Measurements from ENCODE around the gene GBGT1. TPM values are rescaled to one million over a fixed set of nuclear protein-coding genes. Genes with fewer than 3 reads are reported as not detected.

GBGT1 gene
- total RNA-seq, 8 experiments from 2014 or later, result 0.14 to 2.4 (median 0.75) TPM

DNA sequence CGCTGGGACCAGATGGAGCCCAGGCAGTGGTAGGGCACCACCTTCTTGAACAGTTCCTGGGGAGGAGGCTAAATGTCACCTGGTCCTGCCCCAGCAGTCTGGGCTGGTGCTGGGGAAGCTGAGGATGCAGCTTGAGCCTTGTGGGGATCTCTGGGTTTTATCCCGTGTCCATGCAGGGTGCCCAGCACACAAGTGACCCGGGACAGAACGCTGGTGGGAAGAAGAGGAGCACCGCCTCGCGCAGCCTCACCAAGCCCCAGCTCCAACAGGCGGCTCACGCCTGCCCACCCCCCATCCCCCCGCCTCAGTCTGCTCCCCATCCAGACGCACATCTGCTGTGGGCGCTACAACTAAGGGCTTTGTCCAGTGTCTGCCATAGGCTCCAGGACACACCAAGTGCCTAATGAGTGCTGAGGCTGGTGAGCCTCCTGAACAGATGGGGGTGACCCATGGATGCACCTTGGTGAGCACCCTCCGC is 56.4 kb downstream of the GBGT1 start:
- no peak for ATAC-seq (replicated peaks in 6 of 8)
- Histone ChIP-seq H3K4me1 (replicated peaks in 1 of 2) (no peaks in the 10 kb centered on the region), H3K27ac (no peak overlapping the region), H3K4me3 (no peak overlapping the region)
- WGBS, 10 experiments, result 80 to 100% (median 95%) methylated on average over 1 to 4 of the region's 13 CpGs; no CpG with 5 or more reads in 6 of the 10 experiments
- in situ Hi-C loops (cut with MboI; ENCODE audit: low pct_unique_long_range_greater_than_20kb in 2 of 9, low sequenced_read_pairs in 9 of 9, unreplicated experiment in 9 of 9), result no loop called here

GRCh38 chr9:133106511-133107244 is 57.0 kb downstream of the GBGT1 start:
- Histone ChIP-seq H3K27ac (no peak overlapping the region), H3K4me1 (replicated peaks in 1 of 2) (no peaks in the 10 kb centered on the region), H3K4me3 (no peak overlapping the region)
- ATAC-seq (replicated peaks in 6 of 8), result no peak
- in situ Hi-C loops (cut with MboI; ENCODE audit: low pct_unique_long_range_greater_than_20kb in 2 of 9, low sequenced_read_pairs in 9 of 9, unreplicated experiment in 9 of 9), result no loop called here
- WGBS, 10 experiments, result 80 to 100% (median 89%) methylated on average over 1 to 4 of the region's 17 CpGs; no CpG with 5 or more reads in 4 of the 10 experiments

GRCh38 chr9:133105461-133105770 is 58.3 kb downstream of the GBGT1 start:
- Histone ChIP-seq H3K4me3 (no peak overlapping the region), H3K4me1 (replicated peaks in 1 of 2) (no peaks in the 10 kb centered on the region), H3K27ac (no peak overlapping the region)
- 33 to 95% methylated on average over 1 to 4 of the region's 7 CpGs; no CpG with 5 or more reads in 8 of the 10 experiments for WGBS, 10 experiments
- in situ Hi-C loops (cut with MboI; ENCODE audit: low pct_unique_long_range_greater_than_20kb in 2 of 9, low sequenced_read_pairs in 9 of 9, unreplicated experiment in 9 of 9), result no loop called here
- no peak for ATAC-seq (replicated peaks in 6 of 8)

- in situ Hi-C loops (cut with MboI; ENCODE audit: low pct_unique_long_range_greater_than_20kb in 2 of 9, low sequenced_read_pairs in 9 of 9, unreplicated experiment in 9 of 9), result no loop called here
- no peak for ATAC-seq (replicated peaks in 6 of 8)
- Histone ChIP-seq H3K4me1 (replicated peaks in 1 of 2) (no peaks in the 10 kb centered on the region), H3K27ac (no peak overlapping the region), H3K4me3 (no peak overlapping the region)
- 80 to 100% (median 100%) methylated on average over 1 to 5 of the region's 15 CpGs; no CpG with 5 or more reads in 3 of the 10 experiments for WGBS, 10 experiments
Measured at GRCh38 chr9:133104718-133105460, 58.8 kb downstream of the GBGT1 start.

- ATAC-seq (replicated peaks in 6 of 8), result peak in 1 of 8 experiments; percentile 2
- in situ Hi-C loops (cut with MboI; ENCODE audit: low pct_unique_long_range_greater_than_20kb in 2 of 9, low sequenced_read_pairs in 9 of 9, unreplicated experiment in 9 of 9), result no loop called here
- Histone ChIP-seq H3K4me3 (no peak overlapping the region), H3K4me1 (replicated peaks in 1 of 2) (no peaks in the 10 kb centered on the region), H3K27ac (no peak overlapping the region)
- WGBS, 10 experiments, result no CpG with 5 or more reads among the region's 12 CpGs
Measured at GRCh38 chr9:133103987-133104505, 59.7 kb downstream of the GBGT1 start.

GRCh38 chr9:133103183-133103986 is 60.3 kb downstream of the GBGT1 start:
- H3K4me3 ChIP-seq, result no peak overlapping the region
- in situ Hi-C loops (cut with MboI; ENCODE audit: low pct_unique_long_range_greater_than_20kb in 2 of 9, low sequenced_read_pairs in 9 of 9, unreplicated experiment in 9 of 9), result no loop called here
- ATAC-seq (replicated peaks in 6 of 8), result peak; percentile 37 to 81 (median 68)
- 100% methylated on average over 1 of the region's 14 CpGs; no CpG with 5 or more reads in 9 of the 10 experiments for WGBS, 10 experiments
- H3K4me1 ChIP-seq (replicated peaks in 1 of 2), result no peaks in the 10 kb centered on the region
- no peak overlapping the region for H3K27ac ChIP-seq

Other genes starting within 250 kb of the GBGT1 start
- 10 to 100 TPM; 22.0 to 58.6 (median 31.4) TPM for gene TSC1, start 219.3 kb downstream of the GBGT1 start, total RNA-seq
- under 1 TPM in 6 of 8 experiments, not detected in 2; 0.09 to 0.85 (median 0.13) TPM for gene GFI1B, start 185.2 kb downstream of the GBGT1 start, total RNA-seq
- gene GTF3C5, start 132.9 kb downstream of the GBGT1 start, total RNA-seq, result 10 to 100 TPM; 35.8 to 77.3 (median 45.1) TPM
- gene CEL, start 101.9 kb downstream of the GBGT1 start, total RNA-seq, result 1 to 10 TPM in 3 of 8 experiments, under 1 TPM in 5; 0.38 to 1.6 (median 0.84) TPM
- 10 to 100 TPM; 18.3 to 85.1 (median 52.9) TPM for gene RALGDS, start 42.7 kb downstream of the GBGT1 start, total RNA-seq
- gene OBP2B, start 45.3 kb upstream of the GBGT1 start, total RNA-seq, result under 1 TPM in 1 of 8 experiments, not detected in 7; 0.33 TPM
- gene ABO, start 111.3 kb upstream of the GBGT1 start, total RNA-seq, result under 1 TPM in 6 of 8 experiments, not detected in 2; under 0.01 to 0.38 (median 0.12) TPM
- 10 to 100 TPM; 14.8 to 27.8 (median 17.8) TPM for gene SURF6, start 172.3 kb upstream of the GBGT1 start, total RNA-seq
- gene MED22, start 184.2 kb upstream of the GBGT1 start, total RNA-seq, result 10 to 100 TPM; 14.2 to 36.9 (median 20.4) TPM
- gene RPL7A, start 184.3 kb upstream of the GBGT1 start, total RNA-seq, result 1,000 to 10,000 TPM; 2,000 to 3,318 (median 3,013) TPM
- 10 to 100 TPM; 26.7 to 40.3 (median 30.8) TPM for gene SURF1, start 192.6 kb upstream of the GBGT1 start, total RNA-seq
- gene SURF2, start 192.6 kb upstream of the GBGT1 start, total RNA-seq, result 10 to 100 TPM; 20.3 to 43.4 (median 27.5) TPM
- gene SURF4, start 212.1 kb upstream of the GBGT1 start, total RNA-seq, result 100 to 1,000 TPM in 4 of 8 experiments, 10 to 100 TPM in 4; 62.6 to 141 (median 105) TPM
- gene STKLD1, start 212.5 kb upstream of the GBGT1 start, total RNA-seq, result 1 to 10 TPM; 1.1 to 6.1 (median 3.1) TPM

Measured in motor neuron (in vitro differentiated cells).